IMR-90 (cell line): ENCODE data around the gene SSH2. TPM values are rescaled to one million over a fixed set of nuclear protein-coding genes. Genes with fewer than 3 reads are reported as not detected.

Experiments used
- ATAC-seq: fragments of 200-7000 bp; cut with Tn5 transposase; 2 replicates; pipeline ENCODE4 v1.9.1; 2020; ENCODE audit warnings: low read depth, mild to moderate bottlenecking, moderate library complexity
- BruUV-seq: library from RNA; stranded (reverse); fragments of 400-500 nt; replicated peaks from 2 replicates; lab custom pipeline; 2021; lab: Mats Ljungman, UMichigan
- CTCF ChIA-PET: fragments of 300-600 bp; formaldehyde crosslinking; extraction: SDS; loops from one replicate; lab custom pipeline; 2021; ENCODE audit warnings: antibody characterized with exemption; lab: Yijun Ruan, JAX
- POLR2A ChIA-PET: fragments of 300-600 bp; sonication (Branson Sonifier 250); formaldehyde crosslinking; loops from one replicate; lab custom pipeline; 2022; ENCODE audit warnings: antibody characterized with exemption; ENCODE audit not compliant: unreplicated experiment; lab: Charles Lee
- DNase-seq: peaks from one replicate; pipeline ENCODE4 v3.0.0; 2013
- H2AFZ ChIP-seq: replicated peaks from 2 replicates; pipeline ENCODE3; 2013; ENCODE audit warnings: low read length, mild to moderate bottlenecking; ENCODE audit not compliant: poor library complexity
- H2AK5ac ChIP-seq: 2 replicates; pipeline ENCODE4 v1.6.1; 2013; ENCODE audit warnings: low read depth, low read length, inconsistent platforms
- H2AK9ac ChIP-seq: replicated peaks from 2 replicates; pipeline ENCODE3; 2013; ENCODE audit warnings: mild to moderate bottlenecking, low read depth, low read length, moderate library complexity; ENCODE audit not compliant: poor library complexity
- H2BK120ac ChIP-seq: 2 replicates; pipeline ENCODE4 v1.6.1; 2013; ENCODE audit warnings: low read depth, low read length, inconsistent platforms
- H2BK15ac ChIP-seq: 3 replicates; pipeline ENCODE4 v1.6.1; 2013; ENCODE audit warnings: low read depth, low read length, inconsistent platforms
- H2BK20ac ChIP-seq: 2 replicates; pipeline ENCODE4 v1.6.1; 2013; ENCODE audit warnings: low read depth, mild to moderate bottlenecking, inconsistent platforms, low read length, moderate library complexity
- H2BK5ac ChIP-seq: 2 replicates; pipeline ENCODE4 v1.6.1; 2013; ENCODE audit warnings: mild to moderate bottlenecking, low read depth, low read length, inconsistent platforms; ENCODE audit not compliant: poor library complexity, severe bottlenecking
- H3K14ac ChIP-seq: replicated peaks from 2 replicates; pipeline ENCODE4 v1.6.1; 2013; ENCODE audit warnings: low read depth, low read length, inconsistent platforms
- H3K18ac ChIP-seq: 2 replicates; pipeline ENCODE4 v1.6.1; 2013; ENCODE audit warnings: low read depth, low read length, control low read depth
- H3K23ac ChIP-seq: 2 replicates; pipeline ENCODE4 v1.6.1; 2013; ENCODE audit warnings: low read depth, low read length, inconsistent platforms
- H3K27ac ChIP-seq: 2 replicates; pipeline ENCODE4 v1.5.1; 2013; ENCODE audit warnings: mild to moderate bottlenecking, control low read depth, low read length; ENCODE audit not compliant: insufficient read depth
- H3K27me3 ChIP-seq: 2 replicates; pipeline ENCODE4 v1.6.1; 2013; ENCODE audit warnings: low read length; ENCODE audit not compliant: control insufficient read depth, insufficient read depth
- H3K36me3 ChIP-seq: 2 replicates; pipeline ENCODE4 v1.6.1; 2013; ENCODE audit warnings: low read length, mixed read lengths; ENCODE audit not compliant: control insufficient read depth, insufficient read depth
- H3K4ac ChIP-seq: 2 replicates; pipeline ENCODE4 v1.6.1; 2013; ENCODE audit warnings: low read depth, low read length, inconsistent platforms
- H3K4me1 ChIP-seq: 2 replicates; pipeline ENCODE4 v1.6.1; 2013; ENCODE audit warnings: low read length, mixed read lengths; ENCODE audit not compliant: control insufficient read depth, insufficient read depth
- H3K4me2 ChIP-seq: 2 replicates; pipeline ENCODE4 v1.6.1; 2013; ENCODE audit warnings: low read depth, mild to moderate bottlenecking, control low read depth, low read length, moderate library complexity
- H3K4me3 ChIP-seq: 2 replicates; pipeline ENCODE4 v1.5.1; 2013; ENCODE audit warnings: low read depth, mild to moderate bottlenecking, control low read depth, low read length, moderate library complexity; ENCODE audit not compliant: insufficient read depth
- H3K56ac ChIP-seq: 2 replicates; pipeline ENCODE4 v1.6.1; 2013; ENCODE audit warnings: low read length, inconsistent platforms; ENCODE audit not compliant: insufficient read depth; ENCODE audit errors: extremely low read depth
- H3K79me1 ChIP-seq, 2 experiments: 2 replicates each; pipeline ENCODE4 v1.6.1; 2013; ENCODE audit warnings: low read length in 2 of 2, inconsistent platforms in 1 of 2, low read depth in 1 of 2
- H3K9ac ChIP-seq: 2 replicates; pipeline ENCODE4 v1.6.1; 2013; ENCODE audit warnings: low read depth, low read length, control low read depth
- H3K9me1 ChIP-seq: 2 replicates; pipeline ENCODE4 v1.6.1; 2013; ENCODE audit warnings: low read length, inconsistent platforms; ENCODE audit not compliant: insufficient read depth
- H3K9me3 ChIP-seq: 2 replicates; pipeline ENCODE4 v1.6.1; 2013; ENCODE audit warnings: low read length; ENCODE audit not compliant: control insufficient read depth, insufficient read depth
- H4K20me1 ChIP-seq: 2 replicates; pipeline ENCODE4 v1.6.1; 2013; ENCODE audit warnings: low read length, inconsistent platforms; ENCODE audit not compliant: insufficient read depth
- H4K5ac ChIP-seq: 2 replicates; pipeline ENCODE4 v1.6.1; 2013; ENCODE audit warnings: mild to moderate bottlenecking, low read depth, low read length, control low read depth
- H4K8ac ChIP-seq, 2 experiments: 2 replicates each; pipeline ENCODE4 v1.6.1; 2013; ENCODE audit warnings: low read depth in 2 of 2, low read length in 2 of 2, control low read depth in 1 of 2, inconsistent platforms in 1 of 2
- H4K91ac ChIP-seq: 2 replicates; pipeline ENCODE4 v1.6.1; 2013; ENCODE audit warnings: low read depth, low read length, inconsistent platforms; ENCODE audit not compliant: insufficient read depth
- FOS ChIP-seq: fragments of 150-350 bp; IDR thresholded peaks from 2 replicates; pipeline ENCODE4 v1.6.1; 2016; ENCODE audit warnings: low read depth, low read length
- MXI1 ChIP-seq: IDR thresholded peaks from 2 replicates; pipeline ENCODE4 v1.6.1; 2012; ENCODE audit warnings: low read depth, mild to moderate bottlenecking, low read length, moderate library complexity, borderline replicate concordance
- RFX5 ChIP-seq: IDR thresholded peaks from 2 replicates; pipeline ENCODE4 v1.8.0; 2012; ENCODE audit warnings: low read depth, mild to moderate bottlenecking, low read length, moderate library complexity
- dilution Hi-C: fragments of 300-500 bp; cut with HindIII; formaldehyde crosslinking; loops from one replicate; pipeline ENCODE4 v1.14.3; 2018; ENCODE audit warnings: low sequenced_read_pairs; ENCODE audit not compliant: unreplicated experiment
- in situ Hi-C: fragments of 300-500 bp; cut with MboI; formaldehyde crosslinking; loops from 3 replicates; pipeline ENCODE4 v1.14.3; 2019; ENCODE audit warnings: low sequenced_read_pairs, inconsistent platforms, mixed read lengths
- intact Hi-C: fragments of 100-400 bp; cut with micrococcal nuclease; formaldehyde crosslinking; loops from 2 replicates; pipeline ENCODE4 v1.10.0; 2022
- polyA plus RNA-seq, 3 experiments: library from polyadenylated mRNA; depleted of rRNA; stranded (reverse); fragments of >200 nt; gene quantifications; 2 replicates each; pipeline ENCODE4 v1.2.3, GENCODE V29; 2012; ENCODE audit warnings: low replicate concordance in 1 of 3
- total RNA-seq: library from RNA; depleted of rRNA; stranded (reverse); fragments of >200 nt; gene quantifications from 2 replicates; pipeline ENCODE4 v1.2.3, GENCODE V29; 2012

The SSH2 gene
- total and polyA plus RNA-seq, 2 of the 4 experiments (the other 2 are of a cell fraction): 9.3 TPM

DNA sequence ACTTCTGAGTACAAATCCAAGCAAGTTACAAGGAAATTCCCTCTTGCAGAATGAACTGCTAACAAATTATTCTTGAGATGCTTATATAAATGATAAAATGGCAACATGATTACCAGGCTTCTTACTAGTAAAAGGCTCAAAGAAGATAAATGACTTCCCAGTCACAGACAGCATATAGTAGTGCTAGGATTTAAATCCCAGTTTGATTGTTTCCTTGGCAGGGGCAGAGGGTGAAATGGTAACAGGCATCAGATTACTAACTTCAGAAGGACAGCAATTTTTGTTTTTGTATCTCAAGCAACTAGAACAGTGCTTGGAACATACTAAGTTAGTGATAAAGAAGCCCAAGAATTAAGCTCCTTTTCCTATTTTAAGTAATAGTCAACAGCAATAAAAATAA lies 102.8 kb downstream of the SSH2 start:
- intact Hi-C loops: loop anchor here (5.0 kb wide), 1 partner anchor 40 kb away; no protein-coding TSS in a partner anchor
- no TSS peak for BruUV-seq
- no peak overlapping the region for H3K27ac ChIP-seq
- no peak overlapping the region for H4K91ac ChIP-seq
- H2BK20ac ChIP-seq: no peak overlapping the region
- TF ChIP-seq MXI1 (no peak), FOS (no peak), RFX5 (no peak)
- H4K20me1 ChIP-seq: no peaks in the 10 kb centered on the region
- no peak overlapping the region for H2AK5ac ChIP-seq
- in situ Hi-C loops: no loop called here
- CTCF ChIA-PET: no interaction called here
- no peak overlapping the region for H3K4ac ChIP-seq
- no peaks in the 10 kb centered on the region for H3K4me1 ChIP-seq
- no peak overlapping the region for H3K4me2 ChIP-seq
- no peak overlapping the region for H2BK120ac ChIP-seq
- H3K9me1 ChIP-seq: no peaks in the 10 kb centered on the region; the same call in 1 of the 2 replicates
- dilution Hi-C loops: no loop called here
- H3K36me3 ChIP-seq: no peaks in the 10 kb centered on the region
- DNase-seq: no peak
- no peak for ATAC-seq
- H2AFZ ChIP-seq: no peak overlapping the region
- H2BK5ac ChIP-seq: no peak overlapping the region
- no peak overlapping the region for H3K56ac ChIP-seq
- POLR2A ChIA-PET: interaction anchor here (0.6 to 0.7 kb wide), 2 partner anchors 457 kb away, joined by 3 to 13 read pairs; no protein-coding TSS in a partner anchor
- no peak overlapping the region for H3K9ac ChIP-seq
- H2AK9ac ChIP-seq: no peak overlapping the region
- H4K8ac ChIP-seq: no peak overlapping the region
- no peak overlapping the region for H3K18ac ChIP-seq
- no peak overlapping the region for H4K5ac ChIP-seq
- no peak overlapping the region for H3K14ac ChIP-seq
- no peak overlapping the region for H2BK15ac ChIP-seq
- H3K79me1 ChIP-seq: peaks cover 2 to 8% of the 10 kb centered on the region in 2 experiments; a peak in 3 of 4 replicates
- no peak overlapping the region for H3K23ac ChIP-seq
- no peaks in the 10 kb centered on the region for H3K27me3 ChIP-seq
- no peaks in the 10 kb centered on the region for H3K9me3 ChIP-seq
- no peak overlapping the region for H3K4me3 ChIP-seq
